Muscle layer of duodenum (tissue), 2 donors: ENCODE data around the gene ABCF3.
A peak's percentile ranks its signal among the peaks of the same experiment; 100 is the strongest.
"Not testable (repeated sequence)": the region's sequence is repeated elsewhere in the genome, so short reads cannot be mapped to it uniquely, and the experiment has no call there.

Source experiments
- H3K27ac ChIP-seq: one replicate; pipeline ENCODE4 v1.7.0; 2013; ENCODE audit warnings: mild to moderate bottlenecking, low read length
- H3K27me3 ChIP-seq: one replicate; pipeline ENCODE4 v1.7.0; 2013; ENCODE audit warnings: low read depth, mild to moderate bottlenecking, control low read depth, low read length
- H3K36me3 ChIP-seq, 2 donors: one replicate each; pipeline ENCODE4 v1.7.0; 2013; ENCODE audit warnings: low read length in 2 of 2, control low read depth in 1 of 2, mild to moderate bottlenecking in 1 of 2; ENCODE audit not compliant: insufficient read depth in 2 of 2, control insufficient read depth in 1 of 2
- H3K4me1 ChIP-seq, 2 donors: one replicate each; pipeline ENCODE4 v1.7.0; 2013; ENCODE audit warnings: low read length in 2 of 2, mild to moderate bottlenecking in 2 of 2, control low read depth in 1 of 2, moderate library complexity in 1 of 2; ENCODE audit not compliant: insufficient read depth in 2 of 2, control insufficient read depth in 1 of 2
- H3K4me3 ChIP-seq, 2 donors: one replicate each; pipeline ENCODE4 v1.7.0; 2013; ENCODE audit warnings: low read length in 2 of 2, low read depth in 1 of 2, mild to moderate bottlenecking in 1 of 2
- H3K9me3 ChIP-seq, 2 donors: one replicate each; pipeline ENCODE4 v1.7.0; 2013; ENCODE audit warnings: low read length in 2 of 2, control low read depth in 1 of 2, mild to moderate bottlenecking in 1 of 2; ENCODE audit not compliant: control insufficient read depth in 1 of 2
- donor health status: healthy.

The ABCF3 gene

GRCh38 chr3:184186184-184186901 is at the start of gene ABCF3:
ABCF3 (plus strand) TSS chr3:184186199; CDS start chr3:184186208, 9 bp downstream.
- Histone ChIP-seq H3K4me3 (peak within 1 kb of the TSS; percentile 94), H3K27me3 (no peaks in the 10 kb centered on the region), H3K36me3 (peaks cover 62 to 77% of the 10 kb centered on the region in 2 donors), H3K27ac (peak within 1 kb of the TSS; percentile 78), H3K9me3 (no peaks in the 10 kb centered on the region), H3K4me1 (peaks cover 19 to 33% of the 10 kb centered on the region in 2 donors)

- Histone ChIP-seq H3K4me3 (no peak overlapping the region), H3K9me3 (no peaks in the 10 kb centered on the region), H3K27me3 (no peaks in the 10 kb centered on the region), H3K4me1 (peaks cover 13 to 31% of the 10 kb centered on the region in 2 donors), H3K27ac (no peak overlapping the region), H3K36me3 (peaks cover 52 to 61% of the 10 kb centered on the region in 2 donors)
Measured at GRCh38 chr3:184140436-184140835, 45.6 kb upstream of the ABCF3 start.

- Histone ChIP-seq H3K4me3 (no peak overlapping the region), H3K9me3 (no peaks in the 10 kb centered on the region), H3K27ac (no peak overlapping the region), H3K36me3 (peaks cover 52 to 69% of the 10 kb centered on the region in 2 donors), H3K4me1 (peaks cover under 1 to 15% of the 10 kb centered on the region in 2 donors), H3K27me3 (no peaks in the 10 kb centered on the region)
Measured at GRCh38 chr3:184142199-184142598, 43.8 kb upstream of the ABCF3 start.

GRCh38 chr3:184143327-184143726 is 42.7 kb upstream of the ABCF3 start:
- no peaks in the 10 kb centered on the region for H3K27me3 ChIP-seq
- peaks cover 45 to 64% of the 10 kb centered on the region in 2 donors for H3K36me3 ChIP-seq
- no peak overlapping the region for H3K27ac ChIP-seq
- H3K9me3 ChIP-seq, result no peaks in the 10 kb centered on the region
- no peak overlapping the region for H3K4me3 ChIP-seq
- H3K4me1 ChIP-seq, result peaks cover 0 to 11% of the 10 kb centered on the region in 2 donors

- Histone ChIP-seq H3K36me3 (peaks cover 45 to 64% of the 10 kb centered on the region in 2 donors), H3K4me3 (no peak overlapping the region), H3K27ac (no peak overlapping the region), H3K4me1 (peaks cover 0 to 11% of the 10 kb centered on the region in 2 donors), H3K9me3 (no peaks in the 10 kb centered on the region), H3K27me3 (no peaks in the 10 kb centered on the region)
Measured at GRCh38 chr3:184144505-184144904, 41.5 kb upstream of the ABCF3 start.

- H3K27me3 ChIP-seq, result no peaks in the 10 kb centered on the region
- H3K4me1 ChIP-seq, result peaks cover 0 to 11% of the 10 kb centered on the region in 2 donors
- peak overlapping the region; percentile 62 for H3K27ac ChIP-seq
- no peaks in the 10 kb centered on the region for H3K9me3 ChIP-seq
- H3K4me3 ChIP-seq, result no peak overlapping the region
- peaks cover 42 to 61% of the 10 kb centered on the region in 2 donors for H3K36me3 ChIP-seq
Measured at GRCh38 chr3:184145111-184145524, 40.9 kb upstream of the ABCF3 start.

- Histone ChIP-seq H3K4me1 (peaks cover 0 to 11% of the 10 kb centered on the region in 2 donors), H3K27me3 (no peaks in the 10 kb centered on the region), H3K36me3 (peaks cover 35 to 54% of the 10 kb centered on the region in 2 donors), H3K9me3 (no peaks in the 10 kb centered on the region), H3K4me3 (no peak overlapping the region), H3K27ac (peak overlapping the region; percentile 62)
Measured at GRCh38 chr3:184145751-184146270, 40.2 kb upstream of the ABCF3 start.

GRCh38 chr3:184148076-184148475 is 37.9 kb upstream of the ABCF3 start:
- Histone ChIP-seq H3K9me3 (no peaks in the 10 kb centered on the region), H3K4me3 (no peak overlapping the region), H3K27ac (no peak overlapping the region), H3K4me1 (peaks cover 0 to 11% of the 10 kb centered on the region in 2 donors), H3K27me3 (no peaks in the 10 kb centered on the region), H3K36me3 (peaks cover 12 to 32% of the 10 kb centered on the region in 2 donors)

- Histone ChIP-seq H3K27ac (no peak overlapping the region), H3K36me3 (peaks cover 2 to 21% of the 10 kb centered on the region in 2 donors), H3K4me3 (no peak overlapping the region), H3K9me3 (no peaks in the 10 kb centered on the region), H3K4me1 (peaks cover 0 to 11% of the 10 kb centered on the region in 2 donors), H3K27me3 (no peaks in the 10 kb centered on the region)
Measured at GRCh38 chr3:184149123-184149522, 36.9 kb upstream of the ABCF3 start.

GRCh38 chr3:184149770-184150169 is 36.2 kb upstream of the ABCF3 start:
- not testable (repeated sequence) for H3K4me1 ChIP-seq, H3K9me3 ChIP-seq, H3K27me3 ChIP-seq, H3K27ac ChIP-seq, H3K4me3 ChIP-seq
- peaks cover 0 to 15% of the 10 kb centered on the region in 2 donors for H3K36me3 ChIP-seq

- Histone ChIP-seq H3K27ac (peak within 1 kb of the TSS; percentile 91), H3K9me3 (no peaks in the 10 kb centered on the region), H3K4me3 (peak within 1 kb of the TSS; percentile 88 to 93), H3K27me3 (no peaks in the 10 kb centered on the region), H3K36me3 (no peaks in the 10 kb centered on the region), H3K4me1 (peaks cover 9 to 37% of the 10 kb centered on the region in 2 donors)
Measured at GRCh38 chr3:184154885-184155643, 30.9 kb upstream of the ABCF3 start, which contains the start of gene DVL3. DVL3 (plus strand) TSS chr3:184155377; CDS start chr3:184155636, 259 bp downstream.
